GM23248 (cell line): ENCODE data around the gene NRIP3. TPM values are rescaled to one million over a fixed set of nuclear protein-coding genes. Genes with fewer than 3 reads are reported as not detected.
"Not testable (repeated sequence)": the region's sequence is repeated elsewhere in the genome, so short reads cannot be mapped to it uniquely, and the experiment has no call there.

Experiments
- DNase-seq: peaks from one replicate; pipeline ENCODE4 v3.0.0-alpha.2; 2015
- H2AFZ ChIP-seq: fragments of 200-600 bp; sonication (generic); 2 replicates; pipeline ENCODE4 v1.6.1; 2016; ENCODE audit warnings: antibody characterized with exemption
- H3F3A ChIP-seq: fragments of 200-600 bp; sonication (generic); 2 replicates; pipeline ENCODE4 v1.6.1; 2016; ENCODE audit warnings: mild to moderate bottlenecking, antibody characterized with exemption, mixed run types; ENCODE audit not compliant: insufficient read depth
- H3K27ac ChIP-seq: fragments of 200-600 bp; sonication (generic); 2 replicates; pipeline ENCODE4 v1.5.1; 2016; ENCODE audit warnings: mild to moderate bottlenecking
- H3K27me3 ChIP-seq: fragments of 200-600 bp; sonication (generic); replicated peaks from 2 replicates; pipeline ENCODE4 v1.6.1; 2016; ENCODE audit warnings: mild to moderate bottlenecking; ENCODE audit not compliant: insufficient read depth
- H3K36me3 ChIP-seq: fragments of 200-600 bp; sonication (generic); 2 replicates; pipeline ENCODE4 v1.6.1; 2016; ENCODE audit warnings: low read depth, mild to moderate bottlenecking
- H3K4me1 ChIP-seq: fragments of 200-600 bp; sonication (generic); 2 replicates; pipeline ENCODE4 v1.6.1; 2016; ENCODE audit warnings: mild to moderate bottlenecking; ENCODE audit not compliant: insufficient read depth
- H3K4me2 ChIP-seq: fragments of 200-600 bp; sonication (generic); one replicate; pipeline ENCODE4 v1.6.1; 2016; ENCODE audit warnings: mild to moderate bottlenecking; ENCODE audit not compliant: unreplicated experiment
- H3K4me3 ChIP-seq: fragments of 200-600 bp; sonication (generic); 2 replicates; pipeline ENCODE4 v1.5.1; 2016; ENCODE audit warnings: mild to moderate bottlenecking
- H3K79me2 ChIP-seq: fragments of 200-600 bp; sonication (generic); 2 replicates; pipeline ENCODE4 v1.6.1; 2016; ENCODE audit warnings: mild to moderate bottlenecking; ENCODE audit not compliant: insufficient read depth
- H3K9ac ChIP-seq: fragments of 200-600 bp; sonication (generic); 2 replicates; pipeline ENCODE4 v1.6.1; 2016; ENCODE audit warnings: mild to moderate bottlenecking
- H3K9me2 ChIP-seq: fragments of 200-600 bp; sonication (generic); 2 replicates; pipeline ENCODE4 v1.6.1; 2016; ENCODE audit warnings: mixed run types, mild to moderate bottlenecking, moderate library complexity; ENCODE audit not compliant: insufficient read depth
- H3K9me3 ChIP-seq: fragments of 200-600 bp; sonication (generic); one replicate; pipeline ENCODE4 v1.6.1; 2017; ENCODE audit warnings: low read depth
- H4K20me1 ChIP-seq: fragments of 200-600 bp; sonication (generic); 2 replicates; pipeline ENCODE4 v1.6.0; 2016; ENCODE audit not compliant: insufficient read depth
- EZH2 ChIP-seq: fragments of 200-600 bp; sonication (generic); IDR thresholded peaks from 2 replicates; pipeline ENCODE4 v1.6.1; 2018; ENCODE audit warnings: antibody characterized with exemption, mild to moderate bottlenecking; ENCODE audit not compliant: insufficient read depth, poor library complexity, severe bottlenecking
- EZH2phosphoT487 ChIP-seq: fragments of 200-600 bp; sonication (generic); IDR thresholded peaks from 2 replicates; pipeline ENCODE4 v1.6.1; 2018; ENCODE audit warnings: antibody characterized with exemption, moderate library complexity, mild to moderate bottlenecking, low read depth; ENCODE audit not compliant: insufficient read depth
- WGBS, 2 experiments: methylation state at CpG; one replicate each; pipeline ENCODE4 v1.1.6; 2015 to 2017; ENCODE audit warnings: low lambda C conversion rate in 2 of 2, low coverage in 1 of 2; ENCODE audit errors: missing lambda C conversion rate in 2 of 2; 5-methylcytosine and 5-hydroxymethylcytosine counted together
- in situ Hi-C: fragments of 300-500 bp; cut with MboI; formaldehyde crosslinking; loops from 2 replicates; pipeline ENCODE4 v1.15.0; 2020
- polyA plus RNA-seq: library from polyadenylated mRNA; unstranded; fragments of >200 nt; fragmentation: Nextera tagmentation; extraction: Ambion mirVana; gene quantifications from 2 replicates; pipeline ENCODE4 v1.2.1, GENCODE V29; 2016
- total RNA-seq: library from RNA; depleted of rRNA; stranded (reverse); fragments of >200 nt; shearing (Covaris generic); gene quantifications from 2 replicates; pipeline ENCODE4 v1.2.3, GENCODE V29; 2014

The NRIP3 gene
- total and polyA plus RNA-seq, 2 experiments from 2014 or later = 4.8 to 10.8 TPM

DNA sequence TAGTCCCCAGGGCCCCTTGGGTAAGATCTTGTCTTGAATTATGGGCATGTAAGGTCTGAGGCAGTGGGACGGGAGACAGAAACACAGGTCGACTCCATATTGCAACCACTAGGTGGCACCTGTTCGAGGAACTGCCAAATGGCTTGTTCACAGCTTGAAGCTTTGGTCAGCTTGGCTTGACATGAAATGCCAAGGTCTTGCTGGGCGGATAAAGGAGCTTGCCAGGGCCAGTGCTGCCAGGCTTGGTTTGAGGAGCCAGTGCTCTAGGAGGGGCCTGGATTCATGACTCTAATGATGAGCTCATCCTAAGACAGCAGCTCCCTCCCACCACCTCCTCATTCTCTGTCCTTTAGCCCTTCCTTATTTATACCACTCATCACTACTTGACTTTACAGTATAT is 11.9 kb upstream of the NRIP3 start:
- Histone ChIP-seq H3K9me3 (no peaks in the 10 kb centered on the region), H3K9me2 (no peaks in the 10 kb centered on the region), H3K4me1 (peaks cover 18% of the 10 kb centered on the region; the same call in 1 of the 2 replicates), H3K36me3 (no peaks in the 10 kb centered on the region), H3K27me3 (no peaks in the 10 kb centered on the region), H2AFZ (no peak overlapping the region; the same call in 1 of the 2 replicates), H3K79me2 (no peaks in the 10 kb centered on the region), H4K20me1 (no peaks in the 10 kb centered on the region), H3K27ac (no peak overlapping the region), H3K4me3 (no peak overlapping the region), H3F3A (0 out of 2 replicates have a peak, but pooled peaks cover 14% of the 10 kb centered on the region), H3K9ac (no peak overlapping the region), H3K4me2 (no peak overlapping the region)
- DNase-seq = peak; percentile 82
- in situ Hi-C loops = no loop called here
- 35 to 47% methylated on average over 4 of the region's 4 CpGs for WGBS, 2 experiments
- TF ChIP-seq EZH2phosphoT487 (no peak), EZH2 (no peak)

DNA sequence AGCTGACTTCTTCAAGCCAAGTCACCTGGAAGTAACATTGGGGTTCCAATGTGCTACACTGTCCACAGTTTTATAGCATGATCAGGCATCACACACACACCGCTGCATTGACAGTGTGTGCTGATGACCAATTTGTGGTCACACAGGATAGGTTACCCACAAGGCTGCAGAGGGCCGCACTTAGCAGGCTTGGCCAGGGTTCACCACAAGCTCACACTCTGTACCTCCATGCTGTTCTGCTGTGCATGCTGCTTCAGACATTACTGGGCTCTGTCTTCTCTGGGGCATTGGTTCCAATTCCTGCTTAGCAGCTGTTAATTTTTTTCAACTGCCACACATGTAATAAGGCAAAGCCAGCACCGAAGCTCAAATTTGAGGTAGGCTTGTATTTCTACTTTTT is 11.0 kb upstream of the NRIP3 start:
- Histone ChIP-seq H3K9me2 (no peaks in the 10 kb centered on the region), H3K36me3 (no peaks in the 10 kb centered on the region), H3K27ac (no peak overlapping the region), H3K4me3 (no peak overlapping the region), H3K4me2 (no peak overlapping the region), H2AFZ (no peak overlapping the region), H3K9ac (no peak overlapping the region), H3K27me3 (no peaks in the 10 kb centered on the region), H3K4me1 (peaks cover 18% of the 10 kb centered on the region; the same call in 1 of the 2 replicates), H3K9me3 (no peaks in the 10 kb centered on the region), H3F3A (0 out of 2 replicates have a peak, but pooled peaks cover 14% of the 10 kb centered on the region), H3K79me2 (no peaks in the 10 kb centered on the region), H4K20me1 (no peaks in the 10 kb centered on the region)
- TF ChIP-seq EZH2 = no peak
- no peak for TF ChIP-seq EZH2phosphoT487
- in situ Hi-C loops = no loop called here
- no peak for DNase-seq
- 71 to 73% methylated on average over 3 of the region's 3 CpGs for WGBS, 2 experiments

DNA sequence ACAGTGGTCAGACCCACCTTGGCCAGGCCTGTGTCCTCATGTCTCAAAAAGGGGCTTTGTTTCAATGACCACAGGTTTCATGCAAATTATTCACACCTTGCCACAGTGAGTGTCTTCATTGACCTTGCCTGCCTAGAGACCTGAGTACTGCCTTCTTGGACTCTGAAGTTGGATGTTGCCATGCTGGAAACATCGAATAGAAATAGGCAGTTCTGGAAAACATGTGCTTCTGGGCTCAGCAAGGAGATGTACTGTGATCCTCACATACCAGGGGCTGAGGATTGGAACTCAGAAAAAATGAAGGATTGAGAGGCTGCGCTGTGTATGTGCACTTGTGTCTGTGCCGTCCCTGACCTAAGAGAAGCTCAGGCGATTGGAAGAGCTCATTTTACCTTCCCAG is 9.6 kb upstream of the NRIP3 start:
- Histone ChIP-seq H3K9me2 (no peaks in the 10 kb centered on the region), H3K9ac (no peak overlapping the region), H3K79me2 (no peaks in the 10 kb centered on the region), H3K4me2 (no peak overlapping the region), H4K20me1 (no peaks in the 10 kb centered on the region), H3K4me3 (no peak overlapping the region), H3K27me3 (no peaks in the 10 kb centered on the region), H3K36me3 (no peaks in the 10 kb centered on the region), H3K9me3 (no peaks in the 10 kb centered on the region), H3K4me1 (peaks cover 18% of the 10 kb centered on the region; the same call in 1 of the 2 replicates), H3F3A (0 out of 2 replicates have a peak, but pooled peaks cover 14% of the 10 kb centered on the region), H3K27ac (no peak overlapping the region), H2AFZ (no peak overlapping the region)
- in situ Hi-C loops = no loop called here
- TF ChIP-seq EZH2phosphoT487 (no peak), EZH2 (no peak)
- DNase-seq = no peak
- WGBS, 2 experiments = 72 to 73% methylated on average over 4 of the region's 4 CpGs

DNA sequence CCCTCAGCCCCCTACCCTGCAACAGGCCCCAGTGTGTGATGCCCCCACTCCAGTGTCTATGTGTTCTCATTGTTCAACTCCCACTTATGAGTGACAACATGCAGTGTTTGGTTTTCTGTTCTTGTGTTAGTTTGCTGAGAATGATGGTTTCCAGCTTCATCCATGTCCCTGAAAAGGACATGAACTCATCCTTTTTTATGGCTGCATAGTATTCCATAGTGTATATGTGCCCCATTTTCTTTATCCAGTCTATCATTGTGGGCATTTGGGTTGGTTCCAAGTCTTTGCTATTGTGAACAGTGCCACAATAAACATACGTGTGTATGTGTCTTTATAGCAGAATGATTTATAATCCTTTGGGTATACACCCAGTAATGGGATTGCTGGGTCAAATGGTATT is 5.7 kb upstream of the NRIP3 start:
- H3K27me3 ChIP-seq, DNase-seq, in situ Hi-C loops, H3K4me1 ChIP-seq, H3K9me2 ChIP-seq, H3K4me2 ChIP-seq, H3K79me2 ChIP-seq, H3K4me3 ChIP-seq, H3K9ac ChIP-seq, H3K27ac ChIP-seq, H2AFZ ChIP-seq, H4K20me1 ChIP-seq, H3K9me3 ChIP-seq, H3F3A ChIP-seq, H3K36me3 ChIP-seq: not testable (repeated sequence)
- WGBS, 2 experiments = 37 to 55% methylated on average over 1 of the region's 1 CpG

DNA sequence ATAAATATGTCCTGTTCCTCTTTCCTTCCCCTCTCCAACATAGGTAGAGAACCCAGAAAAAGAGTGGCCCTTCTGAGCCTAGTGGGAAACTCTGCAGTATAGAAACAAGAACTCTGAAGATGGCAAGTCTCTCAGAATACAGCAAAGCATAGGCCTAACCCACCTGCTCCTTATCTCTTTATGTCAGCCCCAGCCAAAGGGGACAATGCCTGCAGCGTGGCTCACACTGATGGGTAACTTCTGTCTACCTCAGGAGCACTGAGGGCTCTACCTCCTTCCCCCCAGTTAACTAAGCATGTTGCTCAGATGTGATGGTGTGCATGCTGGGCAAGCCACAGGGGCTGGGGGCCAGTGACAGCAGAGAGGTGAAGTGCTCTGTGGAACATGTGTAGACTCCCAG is 4.9 kb upstream of the NRIP3 start:
- Histone ChIP-seq H3K9ac (no peak overlapping the region), H3K79me2 (no peaks in the 10 kb centered on the region), H3K9me3 (no peaks in the 10 kb centered on the region), H3K9me2 (no peaks in the 10 kb centered on the region), H2AFZ (no peak overlapping the region), H3K4me3 (no peak overlapping the region), H3K4me1 (no peaks in the 10 kb centered on the region), H3F3A (peaks cover 4% of the 10 kb centered on the region; the same call in 1 of the 2 replicates), H3K4me2 (no peak overlapping the region), H4K20me1 (no peaks in the 10 kb centered on the region), H3K27me3 (no peaks in the 10 kb centered on the region), H3K36me3 (no peaks in the 10 kb centered on the region), H3K27ac (no peak overlapping the region)
- 90 to 100% methylated on average over 1 of the region's 1 CpG for WGBS, 2 experiments
- TF ChIP-seq EZH2 (no peak), EZH2phosphoT487 (no peak)
- in situ Hi-C loops = no loop called here
- DNase-seq = no peak
